MM.1S (cell line): ENCODE results near the gene NME1.
A peak's percentile ranks its signal among the peaks of the same experiment; 100 is the strongest.
"Not testable (repeated sequence)": the region's sequence is repeated elsewhere in the genome, so short reads cannot be mapped to it uniquely, and the experiment has no call there.

ENCODE experiments used
- DNase-seq: peaks from one replicate; pipeline ENCODE4 v3.0.0-alpha.2; 2015
- H2AFZ ChIP-seq: fragments of 300-600 bp; sonication (generic); 2 replicates; pipeline ENCODE4 v1.6.0; 2016; ENCODE audit warnings: antibody characterized with exemption, low read length
- H3F3A ChIP-seq: fragments of 300-600 bp; sonication (generic); 2 replicates; pipeline ENCODE4 v1.6.1; 2016; ENCODE audit warnings: mild to moderate bottlenecking, antibody characterized with exemption, low read length, moderate library complexity, mixed read lengths; ENCODE audit not compliant: insufficient read depth
- H3K27ac ChIP-seq: fragments of 300-600 bp; sonication (generic); 2 replicates; pipeline ENCODE4 v1.5.1; 2016; ENCODE audit warnings: mild to moderate bottlenecking, low read length
- H3K27me3 ChIP-seq: fragments of 300-600 bp; sonication (generic); replicated peaks from 2 replicates; pipeline ENCODE4 v1.6.0; 2016; ENCODE audit warnings: low read length; ENCODE audit not compliant: insufficient read depth
- H3K36me3 ChIP-seq: fragments of 300-600 bp; sonication (generic); replicated peaks from 2 replicates; pipeline ENCODE4 v1.6.1; 2016; ENCODE audit warnings: mild to moderate bottlenecking, low read length, mixed read lengths; ENCODE audit not compliant: insufficient read depth
- H3K4me1 ChIP-seq: fragments of 300-600 bp; sonication (generic); 2 replicates; pipeline ENCODE4 v1.6.1; 2016; ENCODE audit warnings: low read length, mixed read lengths
- H3K4me2 ChIP-seq: fragments of 300-600 bp; sonication (generic); 2 replicates; pipeline ENCODE4 v1.6.0; 2016; ENCODE audit warnings: low read depth, low read length
- H3K4me3 ChIP-seq: fragments of 300-600 bp; sonication (generic); 2 replicates; pipeline ENCODE4 v1.5.1; 2016; ENCODE audit warnings: low read length, mixed read lengths
- H3K79me2 ChIP-seq: fragments of 300-600 bp; sonication (generic); 2 replicates; pipeline ENCODE4 v1.6.1; 2016; ENCODE audit warnings: mixed run types, low read length, mixed read lengths
- H3K9ac ChIP-seq: fragments of 300-600 bp; sonication (generic); 2 replicates; pipeline ENCODE4 v1.6.1; 2016; ENCODE audit warnings: low read length, mixed read lengths
- H3K9me2 ChIP-seq: fragments of 300-600 bp; sonication (generic); replicated peaks from 2 replicates; pipeline ENCODE4 v1.6.1; 2016; ENCODE audit warnings: mild to moderate bottlenecking, low read length, mixed read lengths; ENCODE audit not compliant: insufficient read depth
- H3K9me3 ChIP-seq: fragments of 300-600 bp; sonication (generic); replicated peaks from 2 replicates; pipeline ENCODE4 v1.6.1; 2016; ENCODE audit warnings: mild to moderate bottlenecking, low read length, mixed read lengths; ENCODE audit not compliant: insufficient read depth
- H4K20me1 ChIP-seq: fragments of 300-600 bp; sonication (generic); 2 replicates; pipeline ENCODE4 v1.6.1; 2016; ENCODE audit warnings: mild to moderate bottlenecking, low read length, moderate library complexity, mixed read lengths; ENCODE audit not compliant: insufficient read depth
- CTCF ChIP-seq: fragments of 300-600 bp; sonication (generic); IDR thresholded peaks from 2 replicates; pipeline ENCODE4 v1.5.1; 2016; ENCODE audit warnings: antibody characterized with exemption, low read length, mixed read lengths
- EZH2 ChIP-seq: fragments of 300-600 bp; sonication (generic); optimal IDR thresholded peaks from 2 replicates; pipeline ENCODE3; 2017; ENCODE audit warnings: low read depth, mild to moderate bottlenecking, antibody characterized with exemption, low read length, mixed read lengths
- EZH2phosphoT487 ChIP-seq: fragments of 300-600 bp; sonication (generic); IDR thresholded peaks from 2 replicates; pipeline ENCODE4 v1.6.1; 2018; ENCODE audit warnings: antibody characterized with exemption, low read length

Gene NME1

GRCh38 chr17:51120357-51120738 lies 33.0 kb upstream of the NME1 start:
- peaks cover 22% of the 10 kb centered on the region for H3K4me1 ChIP-seq
- TF ChIP-seq EZH2phosphoT487 (no peak), CTCF (no peak)
- peak overlapping the region; percentile 99 for H3K4me3 ChIP-seq
- no peaks in the 10 kb centered on the region; the same call in 1 of the 2 replicates for H4K20me1 ChIP-seq
- no peaks in the 10 kb centered on the region for H3K9me2 ChIP-seq
- H3K79me2 ChIP-seq, result peaks cover 52% of the 10 kb centered on the region
- H3K36me3 ChIP-seq, result no peaks in the 10 kb centered on the region
- peak overlapping the region; percentile 90 for H3K27ac ChIP-seq
- peak; percentile 52 for DNase-seq
- peak overlapping the region; percentile 70; the same call in 1 of the 2 replicates for H3K4me2 ChIP-seq
- peak overlapping the region; percentile 95 for H3K9ac ChIP-seq
- no peaks in the 10 kb centered on the region for H3K9me3 ChIP-seq
- no peaks in the 10 kb centered on the region for H3K27me3 ChIP-seq
- H3F3A ChIP-seq, result peaks cover 28% of the 10 kb centered on the region
- H2AFZ ChIP-seq, result peak overlapping the region; percentile 85

- H3K4me3 ChIP-seq, result peak within 1 kb of the TSS; percentile 99
- H3K4me1 ChIP-seq, result peaks cover 22% of the 10 kb centered on the region
- no peaks in the 10 kb centered on the region for H3K36me3 ChIP-seq
- no peak for TF ChIP-seq EZH2phosphoT487
- TF ChIP-seq EZH2, result no peak
- TF ChIP-seq CTCF, result no peak
- peaks cover 28% of the 10 kb centered on the region for H3F3A ChIP-seq
- no peaks in the 10 kb centered on the region for H3K27me3 ChIP-seq
- H4K20me1 ChIP-seq, result no peaks in the 10 kb centered on the region; the same call in 1 of the 2 replicates
- H3K9me3 ChIP-seq, result no peaks in the 10 kb centered on the region
- peak; percentile 94 for DNase-seq
- H2AFZ ChIP-seq, result peak within 1 kb of the TSS; percentile 85
- H3K9me2 ChIP-seq, result no peaks in the 10 kb centered on the region
- peaks cover 46% of the 10 kb centered on the region for H3K79me2 ChIP-seq
- peak within 1 kb of the TSS; percentile 95 for H3K9ac ChIP-seq
- H3K27ac ChIP-seq, result peak within 1 kb of the TSS; percentile 90
- H3K4me2 ChIP-seq, result peak within 1 kb of the TSS; percentile 94
These were observed 32.4 kb upstream of the NME1 start, which contains the start of gene SPAG9 for GRCh38 chr17:51120739-51121619. Gene SPAG9 (minus strand): TSS chr17:51120868. CDS start chr17:51120656, 212 bp downstream.

DNA sequence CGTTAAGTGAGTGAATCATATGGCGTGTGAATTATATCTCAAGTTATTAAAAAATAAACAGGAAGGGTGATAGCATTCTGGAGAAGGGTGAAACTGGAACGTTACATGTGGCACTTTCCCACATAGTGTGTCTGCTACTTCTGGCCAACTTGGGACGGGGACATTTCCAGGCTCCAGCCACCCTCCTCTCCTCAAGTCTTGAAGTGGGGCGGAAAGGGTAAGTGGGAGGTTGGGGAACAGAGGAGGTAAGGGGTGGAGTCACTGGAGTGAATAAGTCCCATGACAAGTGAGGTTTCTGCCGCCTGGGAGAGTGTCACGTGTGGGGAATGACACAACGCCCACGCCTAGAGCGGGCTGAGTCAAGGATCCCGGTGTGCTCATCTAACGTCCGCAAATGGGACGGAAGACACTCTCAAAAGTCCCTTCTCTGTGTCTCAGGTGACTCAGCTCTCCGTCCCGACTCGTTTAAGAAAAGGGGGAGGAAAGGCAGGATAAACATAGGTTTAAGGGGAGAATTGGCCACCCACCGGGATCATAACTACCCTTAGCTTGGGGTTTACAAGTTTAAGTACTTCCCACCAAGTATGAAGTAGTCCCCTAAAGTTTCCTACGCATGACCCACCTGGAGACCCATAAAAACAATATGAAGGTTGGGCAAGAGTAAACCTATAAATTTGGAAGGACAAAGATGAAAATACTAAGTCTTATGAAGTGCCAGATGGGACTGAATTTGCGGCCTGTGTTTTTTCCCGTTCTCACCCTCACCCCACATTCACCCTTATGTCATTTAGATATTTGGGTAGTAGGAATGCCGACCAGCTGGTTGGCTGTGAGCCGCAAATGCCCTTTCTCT lies 31.5 kb upstream of the NME1 start:
- peak; percentile 81 for DNase-seq
- H3K27me3 ChIP-seq, result no peaks in the 10 kb centered on the region
- H3K4me2 ChIP-seq, result peak overlapping the region; percentile 94
- H3K4me3 ChIP-seq, result peak overlapping the region; percentile 58
- TF ChIP-seq EZH2phosphoT487 (no peak), CTCF (no peak), EZH2 (no peak)
- peak overlapping the region; percentile 64 for H2AFZ ChIP-seq
- H3K36me3 ChIP-seq, result no peaks in the 10 kb centered on the region
- peaks cover 37% of the 10 kb centered on the region for H3K79me2 ChIP-seq
- peaks cover 18% of the 10 kb centered on the region for H3K4me1 ChIP-seq
- no peaks in the 10 kb centered on the region for H3K9me3 ChIP-seq
- H3K9ac ChIP-seq, result peak overlapping the region; percentile 79
- H3K9me2 ChIP-seq, result no peaks in the 10 kb centered on the region
- H3F3A ChIP-seq, result peaks cover 28% of the 10 kb centered on the region
- H3K27ac ChIP-seq, result peak overlapping the region; percentile 88
- no peaks in the 10 kb centered on the region; the same call in 1 of the 2 replicates for H4K20me1 ChIP-seq

DNA sequence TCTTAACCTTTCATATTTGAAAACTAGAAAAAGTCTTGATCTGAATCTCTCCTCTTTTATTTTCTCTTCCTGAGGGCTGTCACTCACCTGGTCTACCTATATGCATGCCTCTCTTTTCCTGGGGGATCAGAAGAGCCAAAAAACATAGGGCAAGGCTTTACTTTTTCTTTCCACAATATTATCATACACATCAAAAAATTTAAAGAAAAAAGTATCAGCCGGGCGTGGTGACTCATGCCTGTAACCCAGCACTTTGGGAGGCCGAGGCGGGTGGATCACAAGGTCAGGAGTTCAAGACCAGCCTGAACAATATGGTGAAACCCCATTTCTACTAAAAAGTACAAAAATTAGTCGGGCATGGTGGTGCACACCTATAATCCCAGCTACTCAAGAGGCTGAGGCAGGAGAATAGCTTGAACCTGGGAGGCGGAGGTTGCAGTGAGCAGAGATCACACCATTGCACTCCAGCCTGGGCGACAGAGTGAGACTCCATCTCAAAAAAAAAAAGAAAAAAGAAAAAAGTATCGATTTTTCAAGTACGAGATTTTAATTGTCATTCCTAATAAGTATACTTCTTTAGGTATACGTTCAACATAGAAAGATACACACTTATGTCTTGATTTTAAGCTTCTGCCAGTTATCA lies 30.8 kb upstream of the NME1 start:
- not testable (repeated sequence) for H3K9me2 ChIP-seq, H3K9me3 ChIP-seq, H3K4me3 ChIP-seq, H3K27me3 ChIP-seq, H3K9ac ChIP-seq, H3K36me3 ChIP-seq, DNase-seq, H4K20me1 ChIP-seq
- H3K27ac ChIP-seq, result peak overlapping the region; percentile 88; the same call in 1 of the 2 replicates
- H3K4me1 ChIP-seq, result peaks cover 14% of the 10 kb centered on the region
- peaks cover 28% of the 10 kb centered on the region for H3F3A ChIP-seq
- peak overlapping the region; percentile 94 for H3K4me2 ChIP-seq
- H2AFZ ChIP-seq, result peak overlapping the region; percentile 64
- H3K79me2 ChIP-seq, result peaks cover 29% of the 10 kb centered on the region
